NOMO-1 treated with dmso at 0.1 percent for 144 hours (cell line): ENCODE measurements around the gene POTEF.
"Not testable (repeated sequence)": the region's sequence is repeated elsewhere in the genome, so short reads cannot be mapped to it uniquely, and the experiment has no call there.

Experiments
- DNase-seq: peaks from one replicate; lab custom pipeline; 2025; ENCODE audit not compliant: unreplicated experiment; lab: John Stamatoyannopoulos, UW

POTEF gene

GRCh38 chr2:130152816-130153595 lies 24.0 kb upstream of the POTEF start:
- DNase-seq, result no peak

- not testable (repeated sequence) for DNase-seq
These were observed 23.3 kb upstream of the POTEF start for GRCh38 chr2:130152136-130152815.

- DNase-seq, result not testable (repeated sequence)
These were observed 22.1 kb upstream of the POTEF start for GRCh38 chr2:130151145-130151512.

GRCh38 chr2:130150181-130151144 lies 21.4 kb upstream of the POTEF start:
- no peak for DNase-seq

- DNase-seq, result not testable (repeated sequence)
These were observed 19.5 kb upstream of the POTEF start for GRCh38 chr2:130148515-130148914.

- not testable (repeated sequence) for DNase-seq
These were observed 16.0 kb upstream of the POTEF start, which contains the start of gene CCDC74B for GRCh38 chr2:130145006-130145414. CCDC74B (minus strand) TSS chr2:130145112; CDS start chr2:130144996, 116 bp downstream.

GRCh38 chr2:130143266-130144039 lies 14.4 kb upstream of the POTEF start:
- not testable (repeated sequence) for DNase-seq

- DNase-seq, result not testable (repeated sequence)
These were observed 13.6 kb upstream of the POTEF start for GRCh38 chr2:130142396-130143265.

GRCh38 chr2:130141645-130142370 lies 12.8 kb upstream of the POTEF start:
- not testable (repeated sequence) for DNase-seq

- not testable (repeated sequence) for DNase-seq
These were observed 12.0 kb upstream of the POTEF start for GRCh38 chr2:130141002-130141401.

GRCh38 chr2:130140516-130140915 lies 11.5 kb upstream of the POTEF start:
- DNase-seq, result not testable (repeated sequence)

GRCh38 chr2:130139331-130140280 lies 10.6 kb upstream of the POTEF start:
- DNase-seq, result not testable (repeated sequence)

GRCh38 chr2:130138841-130139251 lies 9.8 kb upstream of the POTEF start:
- DNase-seq, result not testable (repeated sequence)

GRCh38 chr2:130138326-130138725 lies 9.3 kb upstream of the POTEF start:
- DNase-seq, result not testable (repeated sequence)

- DNase-seq, result not testable (repeated sequence)
These were observed 8.1 kb upstream of the POTEF start for GRCh38 chr2:130137118-130137517.

GRCh38 chr2:130136546-130136945 lies 7.5 kb upstream of the POTEF start:
- not testable (repeated sequence) for DNase-seq
